ENCODE results near the gene MRPS23.

The MRPS23 gene

DNA sequence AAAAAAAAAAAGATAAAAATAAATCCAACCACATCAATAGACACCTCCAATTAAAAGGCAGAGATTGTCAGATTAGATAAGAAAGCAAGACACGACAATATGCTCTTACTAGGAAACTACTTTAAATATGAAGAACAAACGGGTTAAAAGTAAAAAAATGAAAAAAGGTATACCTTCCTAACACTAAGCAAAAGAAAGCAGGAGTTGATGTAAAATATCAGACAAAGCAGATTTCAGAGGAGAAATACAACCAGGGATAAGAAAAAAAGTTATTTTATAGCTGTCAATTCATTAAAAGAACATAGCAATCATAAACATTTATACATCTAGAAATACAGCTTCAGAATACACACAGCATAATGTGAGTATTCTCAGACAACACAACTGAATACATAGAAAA lies 55.0 kb downstream of the MRPS23 start:
- no peak for DNase-seq (ENCODE audit: low spot score)

DNA sequence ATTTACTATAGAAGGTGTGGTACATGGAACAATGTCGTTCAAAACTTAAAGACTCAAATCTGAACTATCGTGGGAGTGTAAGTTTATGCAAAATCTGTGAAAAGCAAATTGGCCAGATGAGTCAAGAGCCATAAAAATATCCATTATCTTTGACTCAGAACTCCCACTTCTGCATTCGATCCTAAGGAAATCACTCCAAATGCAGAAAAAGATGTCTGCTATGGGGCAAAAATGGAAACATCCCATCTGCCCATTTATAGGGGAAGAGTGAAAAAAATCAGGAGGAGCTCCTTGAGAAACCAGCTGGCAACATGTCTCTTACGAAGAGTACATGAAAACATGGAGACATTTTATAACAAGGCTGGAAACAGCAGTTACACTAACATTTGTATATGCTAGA lies 61.1 kb downstream of the MRPS23 start:
- DNase-seq (ENCODE audit: low spot score) = no peak

DNA sequence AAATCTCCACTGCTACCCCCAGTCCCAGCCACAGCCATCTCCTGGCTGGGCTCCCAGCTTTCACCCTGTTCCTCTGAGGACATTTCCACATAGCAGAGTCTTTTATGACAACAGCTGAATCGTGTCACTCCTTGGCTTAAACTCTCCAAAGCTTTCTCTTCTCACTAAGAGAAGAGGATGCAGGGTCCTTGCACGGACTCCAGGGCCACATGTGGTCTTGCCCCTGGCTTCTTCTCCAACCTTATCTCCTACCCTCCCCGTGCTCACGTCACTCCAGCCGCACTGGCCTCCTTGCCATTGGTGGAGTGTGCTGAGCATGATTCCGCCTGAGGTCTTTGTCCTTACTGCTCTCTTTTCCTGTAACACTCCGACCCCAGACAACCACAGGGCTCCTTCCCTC lies 64.8 kb downstream of the MRPS23 start:
- no peak for DNase-seq (ENCODE audit: low spot score)
